IMR-90 (cell line): ENCODE data around the gene CNOT9.

ENCODE experiments used
- BHLHE40 ChIP-seq: fragments of 150-350 bp; IDR thresholded peaks from 2 replicates; pipeline ENCODE4 v1.6.1; 2016; ENCODE audit warnings: mild to moderate bottlenecking, low read depth, low read length
- CEBPB ChIP-seq: IDR thresholded peaks from 2 replicates; pipeline ENCODE4 v1.6.1; 2012; ENCODE audit warnings: low read depth, low read length, improper control_type of control experiment
- CTCF ChIP-seq: conservative IDR thresholded peaks from 2 replicates; pipeline ENCODE4 v1.5.1; 2012; ENCODE audit warnings: mild to moderate bottlenecking, low read depth, low read length, improper control_type of control experiment
- FOS ChIP-seq: fragments of 150-350 bp; IDR thresholded peaks from 2 replicates; pipeline ENCODE4 v1.6.1; 2016; ENCODE audit warnings: low read depth, low read length
- MXI1 ChIP-seq: IDR thresholded peaks from 2 replicates; pipeline ENCODE4 v1.6.1; 2012; ENCODE audit warnings: low read depth, mild to moderate bottlenecking, low read length, moderate library complexity, borderline replicate concordance
- POLR2A ChIP-seq: IDR thresholded peaks from 2 replicates; pipeline ENCODE4 v1.6.1; 2012; ENCODE audit warnings: mild to moderate bottlenecking, low read depth, low read length
- RAD21 ChIP-seq: IDR thresholded peaks from 2 replicates; pipeline ENCODE4 v1.6.1; 2012; ENCODE audit warnings: low read length, improper control_type of control experiment
- RFX5 ChIP-seq: IDR thresholded peaks from 2 replicates; pipeline ENCODE4 v1.8.0; 2012; ENCODE audit warnings: low read depth, mild to moderate bottlenecking, low read length, moderate library complexity
- USF2 ChIP-seq: fragments of 150-350 bp; IDR thresholded peaks from 2 replicates; pipeline ENCODE4 v1.6.1; 2017; ENCODE audit warnings: mild to moderate bottlenecking, antibody characterized with exemption, low read length, low read depth

GRCh38 chr2:218536804-218537494 is 31.7 kb upstream of the CNOT9 start:
- no peak for TF ChIP-seq CTCF
- TF ChIP-seq MXI1: no peak
- no peak for TF ChIP-seq RAD21
- TF ChIP-seq BHLHE40: no peak
- no peak for TF ChIP-seq RFX5
- TF ChIP-seq USF2: no peak
- TF ChIP-seq POLR2A: no peak
- no peak for TF ChIP-seq FOS
- TF ChIP-seq CEBPB: peak; percentile 67
